Panc1 (cell line): ENCODE measurements around the gene OTOF. TPM values are rescaled to one million over a fixed set of nuclear protein-coding genes. Genes with fewer than 3 reads are reported as not detected.

ENCODE experiments used
- ATAC-seq: fragments of 200-7000 bp; cut with Tn5 transposase; 2 replicates; pipeline ENCODE4 v1.9.1; 2020; ENCODE audit warnings: mild to moderate bottlenecking, moderate library complexity
- BruUV-seq: library from RNA; stranded (reverse); fragments of 400-500 nt; replicated peaks from 2 replicates; lab custom pipeline; 2021; lab: Mats Ljungman, UMichigan
- CTCF ChIA-PET: fragments of 300-600 bp; sonication (Branson Sonifier 250); formaldehyde crosslinking; loops from one replicate; lab custom pipeline; 2022; ENCODE audit warnings: antibody characterized with exemption; lab: Charles Lee
- POLR2A ChIA-PET: fragments of 300-600 bp; sonication (Branson Sonifier 250); formaldehyde crosslinking; loops from one replicate; lab custom pipeline; 2022; ENCODE audit warnings: antibody characterized with exemption; lab: Charles Lee
- DNase-seq: peaks from one replicate; pipeline ENCODE4 v3.0.0-alpha.2; 2010; ENCODE audit warnings: low read depth, low spot score
- H3K27ac ChIP-seq: 2 replicates; pipeline ENCODE4 v1.5.1; 2011; ENCODE audit warnings: mild to moderate bottlenecking, low read length, inconsistent platforms
- H3K27me3 ChIP-seq: fragments of 200-500 bp; sonication (Bioruptor generic); 2 replicates; pipeline ENCODE4 v1.6.0; 2014; ENCODE audit warnings: low read length, inconsistent platforms; ENCODE audit not compliant: control insufficient read depth, insufficient read depth
- H3K36me3 ChIP-seq: fragments of 200-500 bp; sonication (Bioruptor generic); 2 replicates; pipeline ENCODE4 v1.5.1; 2014; ENCODE audit warnings: inconsistent platforms, mild to moderate bottlenecking, low read length, moderate library complexity; ENCODE audit not compliant: control insufficient read depth, insufficient read depth
- H3K4me1 ChIP-seq: 2 replicates; pipeline ENCODE4 v1.5.1; 2011; ENCODE audit warnings: inconsistent platforms, mild to moderate bottlenecking, low read length, moderate library complexity; ENCODE audit not compliant: control insufficient read depth, insufficient read depth
- H3K4me3 ChIP-seq, 2 experiments: 2 replicates each; pipeline ENCODE4 v1.5.1; 2011 to 2012; ENCODE audit warnings: low read depth in 2 of 2, low read length in 2 of 2, mild to moderate bottlenecking in 2 of 2, inconsistent platforms in 1 of 2, moderate library complexity in 1 of 2
- H3K9me3 ChIP-seq: fragments of 200-500 bp; sonication (Bioruptor generic); 2 replicates; pipeline ENCODE4 v1.5.1; 2014; ENCODE audit warnings: low read depth, mild to moderate bottlenecking, inconsistent platforms, low read length, moderate library complexity; ENCODE audit not compliant: control insufficient read depth, insufficient read depth
- POLR2AphosphoS5 ChIP-seq: IDR thresholded peaks from 2 replicates; pipeline ENCODE4 v1.6.1; 2012; ENCODE audit warnings: mild to moderate bottlenecking, low read depth, low read length, moderate library complexity
- SIN3A ChIP-seq: IDR thresholded peaks from 2 replicates; pipeline ENCODE4 v1.6.1; 2012; ENCODE audit warnings: low read depth, mild to moderate bottlenecking, low read length, moderate library complexity, borderline replicate concordance; ENCODE audit not compliant: insufficient read depth
- TCF7L2 ChIP-seq: IDR thresholded peaks from 2 replicates; pipeline ENCODE4 v1.6.1; 2011; ENCODE audit warnings: mild to moderate bottlenecking, low read depth, low read length, inconsistent platforms
- in situ Hi-C: cut with HindIII; loops from 2 replicates; pipeline ENCODE4 v1.10.0; 2016; ENCODE audit warnings: low sequenced_read_pairs, low pct_unique_long_range_greater_than_20kb
- intact Hi-C: fragments of 100-400 bp; cut with micrococcal nuclease; formaldehyde crosslinking; loops from one replicate; pipeline ENCODE4 v1.10.0; 2022; ENCODE audit not compliant: unreplicated experiment
- total RNA-seq: library from RNA; stranded (reverse); gene quantifications from one replicate; pipeline ENCODE4 v1.2.1, GENCODE V29; 2021; ENCODE audit not compliant: unreplicated experiment
- TF ChIP-seq, protein P1 (sequence below), 2 experiments: IDR thresholded peaks; 2 replicates each; pipeline ENCODE4 v1.6.1; 2011 to 2012; ENCODE audit warnings: low read depth in 2 of 2, control low read depth in 1 of 2, low read length in 1 of 2, mild to moderate bottlenecking in 1 of 2, moderate library complexity in 1 of 2; ENCODE audit not compliant: insufficient read depth in 1 of 2
- TF ChIP-seq, protein P2 (sequence below): fragments of 450-650 bp; IDR thresholded peaks from 2 replicates; pipeline ENCODE4 v1.5.1; 2017; ENCODE audit warnings: mild to moderate bottlenecking

The OTOF gene
- total RNA-seq, 1 experiment from 2014 or later = 0.41 TPM

DNA sequence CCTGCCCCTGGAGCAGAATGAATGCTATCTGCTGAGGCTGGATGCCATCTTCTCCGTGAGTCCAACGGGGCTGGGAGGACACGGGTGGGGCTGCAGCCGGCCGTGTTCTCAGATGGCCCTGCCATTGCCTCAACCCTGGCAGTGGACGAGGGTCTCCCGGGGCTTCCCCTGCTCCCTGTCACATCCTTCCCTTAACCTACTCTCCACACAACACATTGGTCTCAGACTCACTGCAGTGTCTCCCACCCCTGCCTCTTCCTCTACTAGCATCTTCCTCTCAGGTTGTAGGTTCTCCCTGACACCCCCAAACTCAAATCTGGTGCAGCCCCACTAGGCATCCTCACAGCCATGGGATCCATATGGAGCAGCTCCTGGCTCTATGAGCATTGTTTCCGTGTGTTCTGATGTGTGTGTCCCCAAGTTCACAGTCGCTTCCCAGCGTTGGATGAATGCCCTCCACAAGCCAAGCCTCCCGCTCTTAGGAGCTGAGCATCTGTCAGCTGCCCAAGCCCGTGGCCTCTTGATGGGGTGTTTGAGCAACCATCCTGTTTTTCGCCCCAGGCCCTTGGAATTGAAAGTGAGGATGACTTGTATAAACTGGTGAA is 27.8 kb downstream of the OTOF start:
- intact Hi-C loops (no loop called here), in situ Hi-C loops (no loop called here)
- H3K9me3 ChIP-seq = no peaks in the 10 kb centered on the region
- CTCF ChIA-PET = no interaction called here
- H3K4me1 ChIP-seq = no peaks in the 10 kb centered on the region
- DNase-seq = no peak
- POLR2A ChIA-PET = no interaction called here
- no peak overlapping the region for H3K4me3 ChIP-seq
- no peaks in the 10 kb centered on the region for H3K36me3 ChIP-seq
- TF ChIP-seq, protein P1, sequence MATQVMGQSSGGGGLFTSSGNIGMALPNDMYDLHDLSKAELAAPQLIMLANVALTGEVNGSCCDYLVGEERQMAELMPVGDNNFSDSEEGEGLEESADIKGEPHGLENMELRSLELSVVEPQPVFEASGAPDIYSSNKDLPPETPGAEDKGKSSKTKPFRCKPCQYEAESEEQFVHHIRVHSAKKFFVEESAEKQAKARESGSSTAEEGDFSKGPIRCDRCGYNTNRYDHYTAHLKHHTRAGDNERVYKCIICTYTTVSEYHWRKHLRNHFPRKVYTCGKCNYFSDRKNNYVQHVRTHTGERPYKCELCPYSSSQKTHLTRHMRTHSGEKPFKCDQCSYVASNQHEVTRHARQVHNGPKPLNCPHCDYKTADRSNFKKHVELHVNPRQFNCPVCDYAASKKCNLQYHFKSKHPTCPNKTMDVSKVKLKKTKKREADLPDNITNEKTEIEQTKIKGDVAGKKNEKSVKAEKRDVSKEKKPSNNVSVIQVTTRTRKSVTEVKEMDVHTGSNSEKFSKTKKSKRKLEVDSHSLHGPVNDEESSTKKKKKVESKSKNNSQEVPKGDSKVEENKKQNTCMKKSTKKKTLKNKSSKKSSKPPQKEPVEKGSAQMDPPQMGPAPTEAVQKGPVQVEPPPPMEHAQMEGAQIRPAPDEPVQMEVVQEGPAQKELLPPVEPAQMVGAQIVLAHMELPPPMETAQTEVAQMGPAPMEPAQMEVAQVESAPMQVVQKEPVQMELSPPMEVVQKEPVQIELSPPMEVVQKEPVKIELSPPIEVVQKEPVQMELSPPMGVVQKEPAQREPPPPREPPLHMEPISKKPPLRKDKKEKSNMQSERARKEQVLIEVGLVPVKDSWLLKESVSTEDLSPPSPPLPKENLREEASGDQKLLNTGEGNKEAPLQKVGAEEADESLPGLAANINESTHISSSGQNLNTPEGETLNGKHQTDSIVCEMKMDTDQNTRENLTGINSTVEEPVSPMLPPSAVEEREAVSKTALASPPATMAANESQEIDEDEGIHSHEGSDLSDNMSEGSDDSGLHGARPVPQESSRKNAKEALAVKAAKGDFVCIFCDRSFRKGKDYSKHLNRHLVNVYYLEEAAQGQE (IDR thresholded peaks at IDR 0.05; ENCODE audit: insufficient read depth in 1 of 2, low read depth in 2 of 2, low read length in 1 of 2) = no peak
- TF ChIP-seq SIN3A (no peak), TCF7L2 (no peak)
- no peaks in the 10 kb centered on the region for H3K27me3 ChIP-seq
- no peak overlapping the region for H3K27ac ChIP-seq
- no TSS peak for BruUV-seq
- no peak for ATAC-seq

DNA sequence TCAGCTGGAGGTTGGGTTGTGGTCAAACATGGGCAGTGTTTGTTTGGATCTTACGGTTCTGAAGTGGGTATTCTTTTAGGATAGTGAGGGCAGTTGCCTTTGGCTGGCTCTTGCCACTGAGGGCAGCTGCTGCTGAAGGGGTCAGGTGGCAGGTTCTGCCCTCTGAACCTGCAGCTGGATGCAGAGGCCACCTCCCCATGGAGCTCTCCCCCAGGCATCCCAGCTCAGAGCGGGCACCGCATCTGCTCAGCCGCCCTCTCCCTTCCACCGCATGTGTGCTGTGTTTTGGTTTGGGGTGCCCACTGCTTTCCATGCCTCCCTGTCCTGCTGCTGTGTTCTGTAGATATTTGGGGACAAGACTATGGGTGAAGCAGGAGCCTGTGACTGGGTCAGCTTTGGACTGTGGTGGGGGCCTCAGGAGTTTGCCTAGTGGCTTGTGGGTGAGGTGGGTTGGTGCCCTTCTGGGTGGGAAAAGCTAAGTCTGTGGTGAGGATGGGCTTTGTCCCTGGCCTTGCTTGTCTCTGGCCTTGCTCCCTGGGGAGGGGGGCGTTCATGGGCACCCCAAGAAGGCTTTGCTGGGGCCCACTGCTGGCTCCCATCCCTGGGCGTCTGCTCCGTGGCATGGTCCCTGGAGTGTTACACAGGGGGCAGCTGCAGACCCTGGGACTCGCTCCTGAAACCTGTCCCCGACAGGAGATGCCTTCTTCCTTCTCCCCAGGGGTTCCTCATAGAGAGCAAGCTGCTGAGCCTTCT is 28.5 kb downstream of the OTOF start:
- ATAC-seq (no peak), DNase-seq (no peak)
- H3K27me3 ChIP-seq = no peaks in the 10 kb centered on the region
- no peaks in the 10 kb centered on the region for H3K4me1 ChIP-seq
- no peaks in the 10 kb centered on the region for H3K36me3 ChIP-seq
- TF ChIP-seq, protein P1 (IDR thresholded peaks at IDR 0.05; ENCODE audit: insufficient read depth in 1 of 2, low read depth in 2 of 2, low read length in 1 of 2) = no peak
- no peak for TF ChIP-seq POLR2AphosphoS5
- TF ChIP-seq TCF7L2 = no peak
- TF ChIP-seq, protein P2, sequence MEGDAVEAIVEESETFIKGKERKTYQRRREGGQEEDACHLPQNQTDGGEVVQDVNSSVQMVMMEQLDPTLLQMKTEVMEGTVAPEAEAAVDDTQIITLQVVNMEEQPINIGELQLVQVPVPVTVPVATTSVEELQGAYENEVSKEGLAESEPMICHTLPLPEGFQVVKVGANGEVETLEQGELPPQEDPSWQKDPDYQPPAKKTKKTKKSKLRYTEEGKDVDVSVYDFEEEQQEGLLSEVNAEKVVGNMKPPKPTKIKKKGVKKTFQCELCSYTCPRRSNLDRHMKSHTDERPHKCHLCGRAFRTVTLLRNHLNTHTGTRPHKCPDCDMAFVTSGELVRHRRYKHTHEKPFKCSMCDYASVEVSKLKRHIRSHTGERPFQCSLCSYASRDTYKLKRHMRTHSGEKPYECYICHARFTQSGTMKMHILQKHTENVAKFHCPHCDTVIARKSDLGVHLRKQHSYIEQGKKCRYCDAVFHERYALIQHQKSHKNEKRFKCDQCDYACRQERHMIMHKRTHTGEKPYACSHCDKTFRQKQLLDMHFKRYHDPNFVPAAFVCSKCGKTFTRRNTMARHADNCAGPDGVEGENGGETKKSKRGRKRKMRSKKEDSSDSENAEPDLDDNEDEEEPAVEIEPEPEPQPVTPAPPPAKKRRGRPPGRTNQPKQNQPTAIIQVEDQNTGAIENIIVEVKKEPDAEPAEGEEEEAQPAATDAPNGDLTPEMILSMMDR = no peak
- no peak for TF ChIP-seq SIN3A
- BruUV-seq = no TSS peak
- no peak overlapping the region for H3K27ac ChIP-seq
- H3K9me3 ChIP-seq = no peaks in the 10 kb centered on the region
- POLR2A ChIA-PET = no interaction called here
- in situ Hi-C loops (no loop called here), intact Hi-C loops (no loop called here)
- no peak overlapping the region for H3K4me3 ChIP-seq
- CTCF ChIA-PET = no interaction called here
